ENCODE measurements around the gene CCDC172. TPM values are rescaled to one million over a fixed set of nuclear protein-coding genes. Genes with fewer than 3 reads are reported as not detected.
"Not testable (repeated sequence)": the region's sequence is repeated elsewhere in the genome, so short reads cannot be mapped to it uniquely, and the experiment has no call there.

Gene CCDC172
- total and polyA plus RNA-seq, 4 experiments from 2014 or later = not detected

GRCh38 chr10:116385311-116385710, 61.1 kb downstream of the CCDC172 start:
- no peaks in the 10 kb centered on the region for H3K27me3 ChIP-seq (ENCODE audit: insufficient read depth, low read length)
- Mint-ChIP-seq H3K4me1 (peaks cover 0 to 1% (median 0%) of the 10 kb centered on the region in 4 donors), H3K27ac (no peak overlapping the region), H3K9me3 (no peaks in the 10 kb centered on the region), H3K4me3 (no peak overlapping the region), H3K36me3 (no peaks in the 10 kb centered on the region), H3K27me3 (no peaks in the 10 kb centered on the region)
- H3K36me3 ChIP-seq (ENCODE audit: insufficient read depth, low read length) = no peaks in the 10 kb centered on the region
- intact Hi-C loops (cut with micrococcal nuclease) = loop anchor here (10.0 kb wide), 1 partner anchor 1511 kb away; no protein-coding TSS in a partner anchor
- no peaks in the 10 kb centered on the region for H3K4me1 ChIP-seq (ENCODE audit: insufficient read depth, low read length)
- no peak for DNase-seq
- H3K27ac ChIP-seq (ENCODE audit: low read depth, low read length) = no peak overlapping the region
- H3K9me3 ChIP-seq (ENCODE audit: control insufficient read depth in 1 of 2, low read length in 2 of 2) = no peaks in the 10 kb centered on the region
- ChIA-PET CTCF (ENCODE audit: partially characterized antibody) (interaction anchor here (1.6 kb wide), 1 partner anchor 8 kb away, joined by 4 read pairs; no protein-coding TSS in a partner anchor), POLR2A (ENCODE audit: partially characterized antibody) (no interaction called here)
- no peak overlapping the region for H3K4me3 ChIP-seq (ENCODE audit: low read length in 2 of 2)

- ChIA-PET POLR2A (ENCODE audit: partially characterized antibody) (no interaction called here), CTCF (ENCODE audit: partially characterized antibody) (interaction anchor here (1.6 kb wide), 1 partner anchor 9 kb away, joined by 4 read pairs; no protein-coding TSS in a partner anchor)
- no peaks in the 10 kb centered on the region for H3K27me3 ChIP-seq (ENCODE audit: insufficient read depth, low read length)
- no peaks in the 10 kb centered on the region for H3K4me1 ChIP-seq (ENCODE audit: insufficient read depth, low read length)
- Mint-ChIP-seq H3K9me3 (no peaks in the 10 kb centered on the region), H3K27me3 (no peaks in the 10 kb centered on the region), H3K4me1 (peaks cover 0 to 1% (median 0%) of the 10 kb centered on the region in 4 donors), H3K27ac (no peak overlapping the region), H3K4me3 (no peak overlapping the region), H3K36me3 (no peaks in the 10 kb centered on the region)
- no peak for DNase-seq
- H3K9me3 ChIP-seq (ENCODE audit: control insufficient read depth in 1 of 2, low read length in 2 of 2) = no peaks in the 10 kb centered on the region
- H3K27ac ChIP-seq (ENCODE audit: low read depth, low read length) = no peak overlapping the region
- no peak overlapping the region for H3K4me3 ChIP-seq (ENCODE audit: low read length in 2 of 2)
- intact Hi-C loops (cut with micrococcal nuclease) = loop anchor here (2.0 to 10.0 kb wide), 2 partner anchors 1215 to 1511 kb away; no protein-coding TSS in a partner anchor
- no peaks in the 10 kb centered on the region for H3K36me3 ChIP-seq (ENCODE audit: insufficient read depth, low read length)
Observed at GRCh38 chr10:116385994-116386809, 62.0 kb downstream of the CCDC172 start.

- H3K4me3 ChIP-seq (ENCODE audit: low read length in 2 of 2); H3K27me3 ChIP-seq (ENCODE audit: insufficient read depth, low read length); H3K36me3 Mint-ChIP-seq; H3K4me1 Mint-ChIP-seq; H3K4me1 ChIP-seq (ENCODE audit: insufficient read depth, low read length); H3K9me3 Mint-ChIP-seq; intact Hi-C loops (cut with micrococcal nuclease); POLR2A ChIA-PET (ENCODE audit: partially characterized antibody); H3K9me3 ChIP-seq (ENCODE audit: control insufficient read depth in 1 of 2, low read length in 2 of 2); H3K4me3 Mint-ChIP-seq; H3K36me3 ChIP-seq (ENCODE audit: insufficient read depth, low read length); H3K27me3 Mint-ChIP-seq; H3K27ac Mint-ChIP-seq; H3K27ac ChIP-seq (ENCODE audit: low read depth, low read length); CTCF ChIA-PET (ENCODE audit: partially characterized antibody): not testable (repeated sequence)
- peak in 1 of 5 donors; percentile 33 for DNase-seq
Observed at GRCh38 chr10:116393246-116393831, 69.1 kb downstream of the CCDC172 start.

GRCh38 chr10:116395223-116395985, 71.2 kb downstream of the CCDC172 start:
- H3K9me3 ChIP-seq (ENCODE audit: control insufficient read depth in 1 of 2, low read length in 2 of 2) = no peaks in the 10 kb centered on the region
- CTCF ChIA-PET (ENCODE audit: partially characterized antibody) = no interaction called here
- H3K4me3 Mint-ChIP-seq = no peak overlapping the region
- POLR2A ChIA-PET (ENCODE audit: partially characterized antibody) = no interaction called here
- H3K36me3 ChIP-seq (ENCODE audit: insufficient read depth, low read length) = no peaks in the 10 kb centered on the region
- no peaks in the 10 kb centered on the region for H3K27me3 ChIP-seq (ENCODE audit: insufficient read depth, low read length)
- peaks cover 0 to 3% of the 10 kb centered on the region in 2 donors for H3K27me3 Mint-ChIP-seq
- H3K36me3 Mint-ChIP-seq = no peaks in the 10 kb centered on the region
- no peak overlapping the region for H3K27ac ChIP-seq (ENCODE audit: low read depth, low read length)
- DNase-seq = no peak
- H3K9me3 Mint-ChIP-seq = peaks cover 0 to 6% (median 3%) of the 10 kb centered on the region in 8 donors
- no peaks in the 10 kb centered on the region for H3K4me1 ChIP-seq (ENCODE audit: insufficient read depth, low read length)
- no peaks in the 10 kb centered on the region for H3K4me1 Mint-ChIP-seq
- no peak overlapping the region for H3K4me3 ChIP-seq (ENCODE audit: low read length in 2 of 2)
- no peak overlapping the region for H3K27ac Mint-ChIP-seq
- intact Hi-C loops (cut with micrococcal nuclease) = no loop called here

- Histone ChIP-seq H3K4me3 (ENCODE audit: low read length in 2 of 2) (no peak overlapping the region), H3K27ac (ENCODE audit: low read depth, low read length) (no peak overlapping the region), H3K9me3 (ENCODE audit: control insufficient read depth in 1 of 2, low read length in 2 of 2) (no peaks in the 10 kb centered on the region), H3K36me3 (ENCODE audit: insufficient read depth, low read length) (no peaks in the 10 kb centered on the region), H3K27me3 (ENCODE audit: insufficient read depth, low read length) (no peaks in the 10 kb centered on the region), H3K4me1 (ENCODE audit: insufficient read depth, low read length) (no peaks in the 10 kb centered on the region)
- Mint-ChIP-seq H3K4me1 (no peaks in the 10 kb centered on the region), H3K27ac (no peak overlapping the region), H3K27me3 (peaks cover 0 to 3% of the 10 kb centered on the region in 2 donors), H3K9me3 (peaks cover 0 to 6% (median under 1%) of the 10 kb centered on the region in 8 donors), H3K36me3 (no peaks in the 10 kb centered on the region), H3K4me3 (no peak overlapping the region)
- ChIA-PET CTCF (ENCODE audit: partially characterized antibody) (no interaction called here), POLR2A (ENCODE audit: partially characterized antibody) (no interaction called here)
- intact Hi-C loops (cut with micrococcal nuclease) = no loop called here
- DNase-seq = no peak
Observed at GRCh38 chr10:116398224-116398623, 74.0 kb downstream of the CCDC172 start.

GRCh38 chr10:116402858-116403257, 78.6 kb downstream of the CCDC172 start:
- no peaks in the 10 kb centered on the region for H3K36me3 Mint-ChIP-seq
- intact Hi-C loops (cut with micrococcal nuclease) = no loop called here

GRCh38 chr10:116403740-116404250, 79.5 kb downstream of the CCDC172 start:
- H3K4me3 Mint-ChIP-seq = no peak overlapping the region
- no peaks in the 10 kb centered on the region for H3K4me1 Mint-ChIP-seq
- Histone ChIP-seq H3K36me3 (ENCODE audit: insufficient read depth, low read length) (no peaks in the 10 kb centered on the region), H3K27ac (ENCODE audit: low read depth, low read length) (no peak overlapping the region), H3K9me3 (ENCODE audit: control insufficient read depth in 1 of 2, low read length in 2 of 2) (no peaks in the 10 kb centered on the region), H3K27me3 (ENCODE audit: insufficient read depth, low read length) (no peaks in the 10 kb centered on the region), H3K4me1 (ENCODE audit: insufficient read depth, low read length) (no peaks in the 10 kb centered on the region), H3K4me3 (ENCODE audit: low read length in 2 of 2) (no peak overlapping the region)
- no peak overlapping the region for H3K27ac Mint-ChIP-seq
- no peaks in the 10 kb centered on the region for H3K27me3 Mint-ChIP-seq
- H3K9me3 Mint-ChIP-seq = peaks cover 0 to 3% (median 0%) of the 10 kb centered on the region in 8 donors
- H3K36me3 Mint-ChIP-seq = no peaks in the 10 kb centered on the region
- DNase-seq = no peak
- POLR2A ChIA-PET (ENCODE audit: partially characterized antibody) = no interaction called here
- CTCF ChIA-PET (ENCODE audit: partially characterized antibody) = no interaction called here
- intact Hi-C loops (cut with micrococcal nuclease) = no loop called here

More at GRCh38 chr10:116402858-116403257, 78.6 kb downstream of the CCDC172 start:
- no peaks in the 10 kb centered on the region for H3K4me1 ChIP-seq (ENCODE audit: insufficient read depth, low read length)
- Mint-ChIP-seq H3K4me1 (no peaks in the 10 kb centered on the region), H3K27ac (no peak overlapping the region), H3K4me3 (no peak overlapping the region), H3K9me3 (peaks cover 0 to 3% (median 0%) of the 10 kb centered on the region in 8 donors), H3K27me3 (no peaks in the 10 kb centered on the region)
- ChIA-PET CTCF (ENCODE audit: partially characterized antibody) (no interaction called here), POLR2A (ENCODE audit: partially characterized antibody) (no interaction called here)
- DNase-seq = no peak
- no peak overlapping the region for H3K4me3 ChIP-seq (ENCODE audit: low read length in 2 of 2)
- H3K27ac ChIP-seq (ENCODE audit: low read depth, low read length) = no peak overlapping the region
- H3K36me3 ChIP-seq (ENCODE audit: insufficient read depth, low read length) = no peaks in the 10 kb centered on the region
- no peaks in the 10 kb centered on the region for H3K9me3 ChIP-seq (ENCODE audit: control insufficient read depth in 1 of 2, low read length in 2 of 2)
- no peaks in the 10 kb centered on the region for H3K27me3 ChIP-seq (ENCODE audit: insufficient read depth, low read length)
